Measurements from ENCODE around the gene CPD.

CPD gene

GRCh38 chr17:30377574-30378240, 1.0 kb upstream of the CPD start:
- Histone ChIP-seq H3K27ac (ENCODE audit: low read depth, low read length) (no peak overlapping the region), H4K20me1 (ENCODE audit: low read depth, low read length) (no peaks in the 10 kb centered on the region), H2AFZ (ENCODE audit: low read depth, low read length, severe bottlenecking) (peak overlapping the region; percentile 99), H3K4me3 (ENCODE audit: insufficient read depth, low read length, poor library complexity, severe bottlenecking) (peak overlapping the region; percentile 82), H3K79me2 (ENCODE audit: insufficient read depth, low read length) (no peaks in the 10 kb centered on the region), H3K27me3 (ENCODE audit: low read length) (no peaks in the 10 kb centered on the region), H3F3A (ENCODE audit: insufficient read depth) (peaks cover 9% of the 10 kb centered on the region; the same call in 1 of the 2 replicates), H3K9me2 (replicated peaks; ENCODE audit: insufficient read depth, low read length) (no peaks in the 10 kb centered on the region), H3K9ac (ENCODE audit: low read length) (no peak overlapping the region), H3K36me3 (ENCODE audit: low read length) (no peaks in the 10 kb centered on the region), H3K4me2 (ENCODE audit: low read depth, low read length, poor library complexity, severe bottlenecking) (peak overlapping the region; percentile 81), H3K9me3 (ENCODE audit: insufficient read depth, low read length) (no peaks in the 10 kb centered on the region)
- no peak for TF ChIP-seq EZH2phosphoT487 (conservative IDR thresholded peaks at IDR 0.05; ENCODE audit: low read length)
- no peak for TF ChIP-seq CTCF (IDR thresholded peaks at IDR 0.05; ENCODE audit: insufficient read depth, low read length, poor library complexity, severe bottlenecking)

GRCh38 chr17:30378241-30378824, 394 bp upstream of the CPD start:
- Histone ChIP-seq H3K4me3 (ENCODE audit: insufficient read depth, low read length, poor library complexity, severe bottlenecking) (peak overlapping the region; percentile 82), H3K36me3 (ENCODE audit: low read length) (no peaks in the 10 kb centered on the region), H3K4me2 (ENCODE audit: low read depth, low read length, poor library complexity, severe bottlenecking) (peak overlapping the region; percentile 81), H3K79me2 (ENCODE audit: insufficient read depth, low read length) (no peaks in the 10 kb centered on the region), H3K9me3 (ENCODE audit: insufficient read depth, low read length) (no peaks in the 10 kb centered on the region), H3F3A (ENCODE audit: insufficient read depth) (peaks cover 9% of the 10 kb centered on the region; the same call in 1 of the 2 replicates), H2AFZ (ENCODE audit: low read depth, low read length, severe bottlenecking) (peak overlapping the region; percentile 99), H3K27me3 (ENCODE audit: low read length) (no peaks in the 10 kb centered on the region), H3K9me2 (replicated peaks; ENCODE audit: insufficient read depth, low read length) (no peaks in the 10 kb centered on the region), H3K9ac (ENCODE audit: low read length) (peak overlapping the region; percentile 75), H3K27ac (ENCODE audit: low read depth, low read length) (no peak overlapping the region), H4K20me1 (ENCODE audit: low read depth, low read length) (no peaks in the 10 kb centered on the region)
- TF ChIP-seq CTCF (IDR thresholded peaks at IDR 0.05; ENCODE audit: insufficient read depth, low read length, poor library complexity, severe bottlenecking), result no peak
- no peak for TF ChIP-seq EZH2phosphoT487 (conservative IDR thresholded peaks at IDR 0.05; ENCODE audit: low read length)

GRCh38 chr17:30379303-30379902, 676 bp downstream of the CPD start:
- no peak overlapping the region for H3K27ac ChIP-seq (ENCODE audit: low read depth, low read length)

More at GRCh38 chr17:30379303-30379902, 676 bp downstream of the CPD start:
- H2AFZ ChIP-seq (ENCODE audit: low read depth, low read length, severe bottlenecking), result peak overlapping the region; percentile 99
- H3F3A ChIP-seq (ENCODE audit: insufficient read depth), result peaks cover 9% of the 10 kb centered on the region; the same call in 1 of the 2 replicates
- no peaks in the 10 kb centered on the region for H3K9me3 ChIP-seq (ENCODE audit: insufficient read depth, low read length)
- no peak for TF ChIP-seq EZH2phosphoT487 (conservative IDR thresholded peaks at IDR 0.05; ENCODE audit: low read length)
- TF ChIP-seq CTCF (IDR thresholded peaks at IDR 0.05; ENCODE audit: insufficient read depth, low read length, poor library complexity, severe bottlenecking), result no peak
- H3K4me2 ChIP-seq (ENCODE audit: low read depth, low read length, poor library complexity, severe bottlenecking), result peak overlapping the region; percentile 81
- H3K9ac ChIP-seq (ENCODE audit: low read length), result peak overlapping the region; percentile 75
- H4K20me1 ChIP-seq (ENCODE audit: low read depth, low read length), result no peaks in the 10 kb centered on the region
- H3K36me3 ChIP-seq (ENCODE audit: low read length), result no peaks in the 10 kb centered on the region
- no peaks in the 10 kb centered on the region for H3K9me2 ChIP-seq (replicated peaks; ENCODE audit: insufficient read depth, low read length)
- H3K79me2 ChIP-seq (ENCODE audit: insufficient read depth, low read length), result no peaks in the 10 kb centered on the region
- peak overlapping the region; percentile 82 for H3K4me3 ChIP-seq (ENCODE audit: insufficient read depth, low read length, poor library complexity, severe bottlenecking)
- H3K27me3 ChIP-seq (ENCODE audit: low read length), result no peaks in the 10 kb centered on the region
